Fibroblast of pulmonary artery (primary cell): Measurements from ENCODE around the gene TENM4.

ENCODE experiments used
- DNase-seq: peaks from one replicate; pipeline ENCODE4 v3.0.0-alpha.2; 2010; ENCODE audit warnings: low read depth
- H3K4me3 ChIP-seq: replicated peaks from 2 replicates; pipeline ENCODE4 v1.5.1; 2011; ENCODE audit warnings: low read depth, mild to moderate bottlenecking, control low read depth, low read length, moderate library complexity
- CTCF ChIP-seq: IDR thresholded peaks from 2 replicates; pipeline ENCODE4 v1.5.1; 2011; ENCODE audit warnings: mild to moderate bottlenecking, control low read depth, low read length, inconsistent platforms; ENCODE audit errors: missing control alignments

TENM4 gene

GRCh38 chr11:79482800-79483199, 42.0 kb upstream of the TENM4 start:
- DNase-seq = no peak

GRCh38 chr11:79481795-79482194, 41.0 kb upstream of the TENM4 start:
- no peak for TF ChIP-seq CTCF
- no peak overlapping the region for H3K4me3 ChIP-seq
- DNase-seq = no peak

More at GRCh38 chr11:79482800-79483199, 42.0 kb upstream of the TENM4 start:
- no peak overlapping the region for H3K4me3 ChIP-seq
- no peak for TF ChIP-seq CTCF

GRCh38 chr11:79480864-79481263, 40.0 kb upstream of the TENM4 start:
- H3K4me3 ChIP-seq = no peak overlapping the region
- no peak for DNase-seq
- no peak for TF ChIP-seq CTCF

- no peak overlapping the region for H3K4me3 ChIP-seq
- TF ChIP-seq CTCF = no peak
- no peak for DNase-seq
Measured at GRCh38 chr11:79472819-79473529, 32.1 kb upstream of the TENM4 start.

GRCh38 chr11:79471071-79471844, 30.4 kb upstream of the TENM4 start:
- TF ChIP-seq CTCF = no peak
- no peak overlapping the region for H3K4me3 ChIP-seq
- DNase-seq = no peak

GRCh38 chr11:79470161-79470560, 29.3 kb upstream of the TENM4 start:
- no peak for DNase-seq
- H3K4me3 ChIP-seq = no peak overlapping the region
- TF ChIP-seq CTCF = no peak

GRCh38 chr11:79467761-79468160, 26.9 kb upstream of the TENM4 start:
- no peak overlapping the region for H3K4me3 ChIP-seq
- TF ChIP-seq CTCF = no peak
- DNase-seq = no peak
